Midbrain (tissue), 1 donor: ENCODE measurements around the gene KIF1C.
"Not testable (repeated sequence)": the region's sequence is repeated elsewhere in the genome, so short reads cannot be mapped to it uniquely, and the experiment has no call there.

Source experiments
- DNase-seq: peaks from one replicate; lab custom pipeline; 2025; lab: John Stamatoyannopoulos, UW

KIF1C gene

GRCh38 chr17:5002121-5002788 lies 4.5 kb downstream of the KIF1C start:
- DNase-seq = no peak

- DNase-seq = no peak
Measured at GRCh38 chr17:5003214-5003867, 5.6 kb downstream of the KIF1C start.

DNA sequence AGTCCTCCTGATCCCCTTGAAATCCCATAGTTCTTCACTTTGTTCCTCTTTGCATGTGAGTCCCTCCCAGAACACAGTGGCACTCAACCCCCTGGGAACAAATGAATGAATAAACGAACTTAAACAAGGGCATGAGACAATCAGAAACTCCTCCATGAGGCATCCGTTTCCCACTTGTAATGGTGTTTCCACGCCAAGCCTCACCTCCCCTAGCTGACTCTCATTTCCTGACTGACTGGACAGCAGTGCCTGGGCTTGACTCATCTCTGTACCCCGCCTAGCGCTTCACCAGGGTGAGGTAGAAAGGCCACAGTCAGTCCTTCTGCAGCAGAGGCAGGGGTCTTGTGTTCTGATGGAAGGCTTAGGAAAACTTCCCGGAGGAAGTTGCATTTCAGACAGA lies 14.2 kb downstream of the KIF1C start:
- DNase-seq = no peak

DNA sequence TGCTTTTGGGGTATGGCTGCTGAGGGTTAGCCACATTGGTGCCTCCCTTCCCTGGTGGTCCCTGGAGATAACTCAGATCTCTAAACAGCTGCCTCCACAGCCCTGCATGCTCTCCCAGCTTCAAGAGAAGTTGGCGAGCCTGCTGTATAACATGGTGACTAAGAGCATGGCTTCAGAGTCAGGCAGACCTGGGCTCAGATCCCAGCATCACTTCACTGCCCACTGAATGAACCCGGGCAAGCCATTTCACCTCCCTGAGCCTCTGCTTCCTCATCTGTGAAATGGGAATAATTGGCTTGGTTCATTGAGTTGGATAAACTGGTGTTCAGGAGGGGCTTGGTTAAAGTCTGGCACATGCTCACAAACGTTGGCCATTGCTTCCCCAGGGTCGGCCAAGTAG lies 16.6 kb downstream of the KIF1C start:
- no peak for DNase-seq

- no peak for DNase-seq
Measured at GRCh38 chr17:5019475-5019956, 21.8 kb downstream of the KIF1C start.

DNA sequence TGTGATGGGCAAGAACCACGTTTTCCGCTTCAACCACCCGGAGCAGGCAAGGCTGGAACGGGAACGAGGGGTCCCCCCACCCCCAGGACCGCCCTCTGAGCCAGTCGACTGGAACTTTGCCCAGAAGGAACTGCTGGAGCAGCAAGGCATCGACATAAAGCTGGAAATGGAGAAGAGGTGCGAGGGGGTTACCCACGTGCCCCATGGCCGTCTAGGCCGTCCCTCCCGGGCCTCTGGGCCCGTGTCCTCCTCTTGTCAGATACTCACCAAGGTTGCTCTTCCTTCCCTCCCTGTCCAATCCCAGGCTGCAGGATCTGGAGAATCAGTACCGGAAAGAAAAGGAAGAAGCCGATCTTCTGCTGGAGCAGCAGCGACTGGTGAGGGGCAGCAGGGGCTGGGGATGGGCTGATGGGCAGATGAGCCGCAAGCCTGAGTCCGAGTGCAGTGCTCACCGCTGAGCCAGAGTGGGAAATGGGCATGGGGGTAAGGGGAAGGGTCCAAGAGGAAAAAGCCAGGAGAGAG lies 22.8 kb downstream of the KIF1C start:
- DNase-seq = no peak

- no peak for DNase-seq
Measured at GRCh38 chr17:5022171-5022711, 24.5 kb downstream of the KIF1C start.

- DNase-seq = no peak
Measured at GRCh38 chr17:5023588-5024147, 25.9 kb downstream of the KIF1C start.

DNA sequence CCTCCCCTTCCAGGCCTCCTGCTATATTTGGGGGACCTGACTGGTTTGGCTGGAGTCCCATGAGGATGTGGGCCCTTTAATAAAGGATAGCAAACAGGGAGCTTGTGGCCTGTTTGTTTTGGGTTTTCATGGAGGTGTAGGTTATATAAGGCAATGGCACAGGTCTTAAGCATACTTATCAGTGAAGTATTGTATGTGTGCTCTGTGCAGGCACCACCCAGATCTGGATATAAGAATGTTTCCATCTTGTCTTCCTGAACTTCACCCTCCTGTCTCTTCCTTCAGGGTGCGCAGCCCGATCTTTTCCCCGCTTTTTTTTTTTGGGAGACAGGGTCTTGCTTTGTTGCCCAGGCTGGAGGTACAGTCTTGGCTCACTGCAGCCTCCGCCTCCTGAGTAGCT lies 26.9 kb downstream of the KIF1C start:
- DNase-seq = no peak

- DNase-seq = no peak
Measured at GRCh38 chr17:5027299-5027698, 29.5 kb downstream of the KIF1C start.

GRCh38 chr17:5027916-5028315 lies 30.2 kb downstream of the KIF1C start:
- DNase-seq = no peak

DNA sequence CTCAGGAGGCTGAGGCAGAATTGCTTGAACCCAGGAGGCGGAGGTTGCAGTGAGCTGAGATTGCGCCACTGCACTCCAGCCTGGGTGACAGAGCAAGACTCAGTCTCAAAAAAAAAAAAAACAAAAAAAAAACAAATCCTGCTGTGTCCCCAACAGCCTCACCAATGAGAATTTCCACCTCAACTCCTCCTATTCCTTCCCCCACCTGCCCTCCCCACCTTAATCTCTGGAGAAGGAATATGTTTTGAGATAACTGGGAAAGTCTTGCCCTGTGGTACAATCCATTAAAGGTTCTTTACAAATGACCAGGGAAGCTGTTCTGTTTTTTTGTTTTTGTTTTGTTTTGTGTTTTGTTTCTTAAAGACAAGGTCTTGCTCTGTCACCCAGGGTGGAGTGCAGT lies 32.4 kb downstream of the KIF1C start:
- DNase-seq = not testable (repeated sequence)

DNA sequence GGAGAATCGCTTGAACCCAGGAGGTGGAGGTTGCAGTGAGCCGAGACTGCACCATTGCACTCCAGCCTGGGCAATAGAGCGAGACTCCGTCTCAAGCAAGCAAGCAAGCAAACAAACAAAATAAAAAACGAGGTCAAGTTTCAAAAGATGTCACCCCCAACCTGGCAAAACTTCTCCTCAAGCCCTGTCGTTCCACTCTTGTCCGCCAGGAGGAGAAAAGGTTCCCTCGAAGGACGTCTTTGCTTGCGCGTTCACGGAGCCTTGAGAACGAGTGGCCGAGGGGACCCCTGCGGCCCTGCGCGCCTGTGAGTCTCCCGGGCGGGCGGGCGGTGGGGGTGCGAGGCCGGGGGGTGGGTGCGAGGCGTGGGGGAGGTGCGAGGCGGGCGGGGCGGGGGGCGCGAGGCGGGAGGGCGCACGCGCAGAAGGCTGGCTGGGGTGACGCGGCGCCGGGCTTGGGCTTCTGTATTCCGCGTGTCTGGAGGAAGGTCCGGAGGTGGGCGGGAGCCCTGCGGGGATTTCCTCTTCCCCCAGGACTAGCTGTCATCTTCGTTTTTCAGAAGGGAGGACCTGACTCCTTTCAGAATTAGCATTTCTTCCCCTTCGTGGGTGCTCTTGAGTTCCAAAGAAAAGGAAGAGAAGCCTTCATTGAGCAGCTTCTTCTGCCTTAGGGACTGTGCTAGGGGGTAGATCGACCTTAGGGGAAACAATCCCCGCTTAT lies 33.8 kb downstream of the KIF1C start:
- peak; percentile 81 for DNase-seq

- DNase-seq = no peak
Measured at GRCh38 chr17:5032865-5033264, 35.1 kb downstream of the KIF1C start.

DNA sequence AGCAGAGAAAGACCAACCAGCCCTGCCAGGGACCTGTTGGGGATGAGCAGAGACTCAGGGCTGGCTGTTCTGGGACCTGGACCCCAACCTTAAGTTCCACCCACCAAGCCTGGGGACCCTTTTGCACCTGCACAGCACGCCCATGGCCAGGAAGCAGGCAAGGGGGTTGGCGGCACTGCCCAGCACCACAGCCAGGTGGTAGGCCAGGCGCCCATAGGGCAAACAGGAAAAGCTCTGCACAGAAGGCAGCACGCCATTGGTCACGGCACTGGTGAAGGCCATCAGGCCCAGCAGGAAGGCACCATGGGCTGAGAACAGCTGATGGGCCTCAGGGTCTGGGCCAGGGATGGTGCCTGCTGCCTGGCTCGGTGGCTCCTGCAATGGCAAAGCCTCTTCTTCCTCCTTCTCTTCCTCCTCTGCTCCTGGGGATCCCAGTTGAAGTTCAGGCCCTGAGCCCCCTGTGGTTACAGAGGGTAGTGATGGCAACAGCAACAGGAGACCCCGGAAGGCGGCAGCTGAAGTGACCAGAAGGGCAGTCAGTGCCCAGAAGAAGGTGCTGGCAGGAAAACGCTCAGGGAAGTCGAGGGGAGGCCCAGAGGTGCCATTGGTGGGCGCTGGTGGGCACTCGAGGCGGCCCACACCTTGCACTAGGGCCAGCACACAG lies 35.7 kb downstream of the KIF1C start:
- DNase-seq = no peak

DNA sequence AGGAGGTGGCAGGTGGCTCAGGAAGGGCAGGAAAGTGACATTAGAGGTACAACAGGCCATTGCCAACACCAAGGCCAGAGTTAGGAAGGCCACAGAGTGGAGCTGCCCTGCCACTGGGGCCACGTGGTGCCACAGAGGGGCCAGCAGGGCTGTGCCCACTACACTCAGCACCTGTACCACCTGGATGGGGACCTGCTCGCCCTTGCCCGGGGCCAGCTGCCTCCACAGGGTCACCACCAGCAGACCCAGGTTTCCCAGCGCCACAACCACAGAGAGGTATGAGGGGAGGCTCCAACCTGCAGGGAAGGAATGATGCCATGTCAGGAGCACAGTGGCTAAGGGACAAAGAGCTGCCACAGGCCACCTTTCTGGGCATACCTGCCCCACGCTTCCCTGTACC lies 36.3 kb downstream of the KIF1C start:
- no peak for DNase-seq

GRCh38 chr17:5034651-5035050 lies 36.9 kb downstream of the KIF1C start:
- no peak for DNase-seq

- DNase-seq = no peak
Measured at GRCh38 chr17:5035315-5035714, 37.6 kb downstream of the KIF1C start, which contains the start of gene SLC52A1. TSS of gene SLC52A1 (minus strand) at chr17:5035426. CDS start at chr17:5034606, 820 bp downstream.

DNA sequence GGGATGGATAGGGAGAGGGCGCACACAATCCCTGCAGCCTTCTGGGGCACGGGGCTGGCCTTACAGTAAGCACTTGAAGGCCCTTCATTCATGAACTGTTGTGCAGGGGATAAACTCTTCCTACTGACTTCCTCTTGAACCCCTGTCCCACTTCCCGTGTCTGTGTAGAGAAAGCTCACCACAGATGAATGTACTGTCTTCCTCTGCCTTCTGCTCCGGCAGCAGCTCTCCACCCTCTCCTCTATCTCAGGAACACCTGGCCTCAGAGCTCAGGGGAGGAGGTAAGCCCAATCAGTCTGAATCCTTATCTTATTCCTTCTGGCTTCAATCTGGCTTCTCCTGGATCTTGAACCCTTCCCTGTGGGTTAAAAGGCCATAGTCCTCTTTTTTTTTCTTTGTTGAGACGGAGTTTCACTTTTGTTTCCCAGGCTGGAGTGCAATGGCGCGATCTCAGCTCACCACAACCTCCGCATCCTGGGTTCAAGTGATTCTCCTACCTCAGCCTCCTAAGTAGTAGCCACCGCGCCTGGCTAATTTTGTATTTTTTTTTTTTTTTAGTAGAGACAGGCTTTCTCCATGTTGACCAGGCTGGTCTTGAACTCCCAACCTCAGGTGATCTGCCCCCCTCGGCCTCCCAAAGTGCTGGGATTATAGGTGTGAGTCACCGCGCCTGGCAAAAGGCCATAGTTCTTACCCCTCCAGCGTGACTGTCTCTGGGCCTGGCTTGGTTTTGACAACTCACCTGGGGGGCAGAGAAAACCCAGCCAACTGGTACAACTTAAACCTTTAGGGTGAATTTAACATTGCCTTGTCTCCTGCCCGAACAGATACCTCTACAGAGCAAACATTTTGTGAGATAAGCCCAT lies 44.6 kb downstream of the KIF1C start:
- no peak for DNase-seq

DNA sequence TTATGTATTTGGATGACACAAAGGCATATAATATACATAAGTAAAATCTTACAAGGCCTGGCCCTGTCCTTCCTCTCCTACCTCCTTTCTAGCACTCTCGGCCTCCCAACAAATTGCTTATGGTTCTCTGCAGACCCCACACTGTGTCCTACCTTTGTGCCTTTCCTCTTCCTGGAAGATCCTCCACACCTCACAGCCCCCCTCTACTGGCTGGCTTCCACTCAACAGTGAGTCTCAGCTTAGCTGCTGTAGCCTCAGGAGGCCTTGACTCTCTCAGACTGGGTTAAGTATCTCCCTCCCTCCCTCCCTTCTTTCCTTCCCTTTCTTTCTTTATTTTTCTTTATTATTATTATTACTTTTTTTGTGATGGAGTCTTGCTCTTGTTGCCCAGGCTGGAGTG lies 45.8 kb downstream of the KIF1C start:
- DNase-seq = no peak

DNA sequence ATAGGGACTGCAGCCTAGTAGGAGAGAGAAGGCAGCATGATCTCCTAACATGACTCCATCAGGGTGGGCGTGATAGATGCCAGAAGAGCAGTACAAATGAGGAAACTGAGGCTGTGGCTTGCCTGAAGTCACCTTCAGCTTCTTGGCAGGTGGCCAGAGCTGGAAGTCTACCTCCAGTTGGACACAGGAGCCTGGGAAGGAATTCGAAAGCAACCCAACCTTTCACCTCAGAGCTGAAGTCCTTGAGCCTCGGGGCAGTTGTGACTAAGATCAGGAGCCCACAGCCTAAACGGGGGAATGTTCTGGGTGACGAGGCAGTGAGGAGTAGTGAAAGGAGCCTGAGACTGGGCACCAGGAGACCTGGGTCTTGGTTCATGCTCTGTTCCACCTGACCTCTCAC lies 46.9 kb downstream of the KIF1C start:
- DNase-seq = no peak
